CD4-positive, alpha-beta T cell (primary cell): ENCODE measurements around the gene RXRA. TPM values are rescaled to one million over a fixed set of nuclear protein-coding genes. Genes with fewer than 3 reads are reported as not detected.

ENCODE experiments used
- ATAC-seq: fragments of 200-7000 bp; cut with Tn5 transposase; one replicate; pipeline ENCODE4 v1.10.0; 2022; ENCODE audit warnings: mild to moderate bottlenecking; ENCODE audit not compliant: poor library complexity
- CTCF ChIA-PET: fragments of 350-600 bp; sonication (Branson Sonifier 250); formaldehyde crosslinking; loops from one replicate; lab custom pipeline; 2021; ENCODE audit warnings: antibody characterized with exemption, inconsistent platforms; lab: Charles Lee
- POLR2A ChIA-PET: fragments of 350-600 bp; sonication (Branson Sonifier 250); formaldehyde crosslinking; loops from one replicate; lab custom pipeline; 2021; ENCODE audit warnings: antibody characterized with exemption, inconsistent platforms; lab: Charles Lee
- DNase-seq, 14 experiments: peaks; one replicate each; pipeline ENCODE4 v3.0.0-alpha.2; 2013 to 2020; ENCODE audit warnings: mixed read lengths in 2 of 14
- H3K27ac ChIP-seq, 2 donors: one replicate each; pipeline versions ENCODE4 v1.5.1 to v1.7.0; 2013; ENCODE audit warnings: low read length in 2 of 2, low read depth in 1 of 2, mild to moderate bottlenecking in 1 of 2
- H3K27me3 ChIP-seq, 2 experiments: 1 replicate in 1 of 2; 2 replicates in 1 of 2; pipeline versions ENCODE4 v1.6.1 to v1.7.0; 2013; ENCODE audit warnings: low read length in 2 of 2, control low read depth in 1 of 2, mild to moderate bottlenecking in 1 of 2, moderate library complexity in 1 of 2; ENCODE audit not compliant: insufficient read depth in 2 of 2, control insufficient read depth in 1 of 2
- H3K36me3 ChIP-seq: one replicate; pipeline ENCODE4 v1.6.1; 2013; ENCODE audit warnings: low read length, control low read depth; ENCODE audit not compliant: insufficient read depth
- H3K4me1 ChIP-seq: one replicate; pipeline ENCODE4 v1.6.1; 2013; ENCODE audit warnings: low read length, control low read depth; ENCODE audit not compliant: insufficient read depth
- H3K4me3 ChIP-seq: one replicate; pipeline ENCODE4 v1.5.1; 2013; ENCODE audit warnings: mild to moderate bottlenecking, low read length, moderate library complexity
- H3K9me3 ChIP-seq, 2 experiments: 1 replicate in 1 of 2; 2 replicates in 1 of 2; pipeline versions ENCODE4 v1.6.1 to v1.7.0; 2013; ENCODE audit warnings: low read length in 2 of 2, mild to moderate bottlenecking in 2 of 2, control low read depth in 1 of 2, moderate library complexity in 1 of 2; ENCODE audit not compliant: control insufficient read depth in 1 of 2, insufficient read depth in 1 of 2
- H3K27ac Mint-ChIP-seq: one replicate; pipeline ENCODE4 v1.8.0; 2020; ENCODE audit warnings: mixed read lengths
- H3K27me3 Mint-ChIP-seq: one replicate; pipeline ENCODE4 v1.8.0; 2021; ENCODE audit warnings: mixed read lengths
- H3K36me3 Mint-ChIP-seq: one replicate; pipeline ENCODE4 v1.8.0; 2021; ENCODE audit warnings: low read depth, mixed read lengths
- H3K4me1 Mint-ChIP-seq: one replicate; pipeline ENCODE4 v1.8.0; 2021; ENCODE audit warnings: low read depth, mixed read lengths
- H3K4me3 Mint-ChIP-seq: one replicate; pipeline ENCODE4 v1.8.0; 2020; ENCODE audit warnings: mild to moderate bottlenecking, mixed read lengths
- H3K9me3 Mint-ChIP-seq: one replicate; pipeline ENCODE4 v1.8.0; 2020; ENCODE audit warnings: mixed read lengths
- CTCF ChIP-seq: fragments of 200-600 bp; IDR thresholded peaks from one replicate; pipeline ENCODE4 v1.8.0; 2022; ENCODE audit warnings: antibody characterized with exemption, mild to moderate bottlenecking
- intact Hi-C, 2 experiments: fragments of 100-400 bp; cut with DNase I in 1 of 2; cut with micrococcal nuclease in 1 of 2; formaldehyde crosslinking; loops; one replicate each; pipeline versions ENCODE4 v1.15.1 to v1.9.0; 2023 to 2025; cut with DNase I, micrococcal nuclease
- total RNA-seq, 174 experiments: library from RNA in 2 of 174; stranded (reverse) in 2 of 174; gene quantifications; one replicate each; pipeline ENCODE4 v1.2.3 and lab custom pipeline; 2021 to 2026

The RXRA gene
- total RNA-seq, 2 experiments from 2014 or later: 7.3 to 8.4 TPM

GRCh38 chr9:134368571-134368970 is 42.3 kb downstream of the RXRA start:
- H3K27ac Mint-ChIP-seq: no peak overlapping the region

GRCh38 chr9:134369416-134370212 is 43.4 kb downstream of the RXRA start:
- peaks cover 32% of the 10 kb centered on the region for H3K4me1 ChIP-seq
- H3K4me3 ChIP-seq: no peak overlapping the region
- no peaks in the 10 kb centered on the region for H3K9me3 ChIP-seq
- ChIA-PET POLR2A (no interaction called here), CTCF (no interaction called here)
- H3K27me3 ChIP-seq: no peaks in the 10 kb centered on the region
- H3K4me1 Mint-ChIP-seq: peaks cover 5% of the 10 kb centered on the region
- H3K4me3 Mint-ChIP-seq: no peak overlapping the region
- H3K27ac Mint-ChIP-seq: no peak overlapping the region
- DNase-seq (no peak), ATAC-seq (no peak)
- intact Hi-C loops: no loop called here
- no peaks in the 10 kb centered on the region for H3K36me3 Mint-ChIP-seq
- H3K27ac ChIP-seq: no peak overlapping the region
- H3K9me3 Mint-ChIP-seq: no peaks in the 10 kb centered on the region
- TF ChIP-seq CTCF: no peak
- H3K27me3 Mint-ChIP-seq: no peaks in the 10 kb centered on the region
- no peaks in the 10 kb centered on the region for H3K36me3 ChIP-seq

More at GRCh38 chr9:134368571-134368970, 42.3 kb downstream of the RXRA start:
- CTCF ChIA-PET: no interaction called here
- Histone ChIP-seq H3K27ac (no peak overlapping the region), H3K9me3 (no peaks in the 10 kb centered on the region), H3K27me3 (no peaks in the 10 kb centered on the region), H3K4me1 (peaks cover 31% of the 10 kb centered on the region), H3K4me3 (no peak overlapping the region), H3K36me3 (no peaks in the 10 kb centered on the region)
- DNase-seq (no peak), ATAC-seq (no peak)
- Mint-ChIP-seq H3K9me3 (no peaks in the 10 kb centered on the region), H3K27me3 (no peaks in the 10 kb centered on the region), H3K4me1 (peaks cover 4% of the 10 kb centered on the region), H3K36me3 (no peaks in the 10 kb centered on the region), H3K4me3 (no peak overlapping the region)
- TF ChIP-seq CTCF: no peak
- POLR2A ChIA-PET: no interaction called here
- intact Hi-C loops: no loop called here

- CTCF ChIA-PET: no interaction called here
- no peak for DNase-seq
- no peak overlapping the region for H3K27ac Mint-ChIP-seq
Observed at GRCh38 chr9:134370213-134370492, 43.9 kb downstream of the RXRA start.

More at GRCh38 chr9:134370213-134370492, 43.9 kb downstream of the RXRA start:
- Mint-ChIP-seq H3K4me1 (peaks cover 9% of the 10 kb centered on the region), H3K36me3 (no peaks in the 10 kb centered on the region), H3K9me3 (no peaks in the 10 kb centered on the region), H3K27me3 (no peaks in the 10 kb centered on the region), H3K4me3 (no peak overlapping the region)
- H3K9me3 ChIP-seq: no peaks in the 10 kb centered on the region
- intact Hi-C loops: no loop called here
- TF ChIP-seq CTCF: no peak
- H3K27me3 ChIP-seq: no peaks in the 10 kb centered on the region
- POLR2A ChIA-PET: no interaction called here
- H3K4me1 ChIP-seq: peaks cover 35% of the 10 kb centered on the region
- no peak for ATAC-seq
- H3K27ac ChIP-seq: no peak overlapping the region
- no peaks in the 10 kb centered on the region for H3K36me3 ChIP-seq
- no peak overlapping the region for H3K4me3 ChIP-seq
